HK-2 (cell line): ENCODE results near the gene CRY2.

Experiments used
- DNase-seq: peaks from one replicate; pipeline ENCODE4 v3.0.0-alpha.2; 2018; ENCODE audit not compliant: unreplicated experiment

CRY2 gene

GRCh38 chr11:45848654-45849081 is 1.4 kb downstream of the CRY2 start:
- no peak for DNase-seq

DNA sequence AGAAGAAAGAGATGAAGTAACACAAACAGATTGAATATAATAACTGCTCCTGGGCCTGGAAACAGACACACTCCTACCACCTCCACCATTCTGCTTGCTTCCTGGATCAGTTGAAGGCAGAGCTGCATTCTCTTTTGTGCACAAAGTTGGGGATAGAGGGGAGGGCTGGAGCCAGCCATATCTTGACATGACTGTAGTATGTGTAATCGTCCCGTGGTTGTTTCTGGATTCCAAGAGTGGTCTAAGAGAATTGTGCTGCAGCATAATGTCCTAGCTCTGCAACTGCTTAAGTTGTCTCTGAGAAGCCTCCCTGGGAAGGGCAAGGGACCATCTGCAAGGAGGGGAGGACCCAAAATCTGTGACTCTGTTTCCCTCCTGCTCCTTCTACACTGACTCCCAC is 3.2 kb downstream of the CRY2 start:
- no peak for DNase-seq

DNA sequence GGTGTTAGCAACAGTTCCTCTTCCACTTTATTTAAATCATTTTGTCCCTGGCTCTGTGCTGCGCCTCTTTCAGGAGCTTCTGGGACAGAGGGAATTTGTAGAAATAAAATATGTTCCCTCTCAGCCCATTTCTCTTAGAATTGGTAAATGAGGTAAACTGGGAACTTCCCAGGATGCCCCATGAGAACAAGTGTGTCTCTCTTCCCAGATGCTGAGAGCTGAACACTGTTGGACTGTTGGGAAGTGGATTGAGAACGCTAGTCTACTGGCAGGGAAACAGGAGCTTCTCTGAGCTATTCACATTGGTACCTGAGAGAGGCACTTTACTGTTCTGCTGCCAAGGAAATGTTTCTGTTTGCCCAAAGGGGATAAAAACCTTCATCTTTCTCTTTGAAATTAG is 4.0 kb downstream of the CRY2 start:
- DNase-seq: no peak

- DNase-seq: no peak
Observed at GRCh38 chr11:45852018-45852711, 4.9 kb downstream of the CRY2 start.

GRCh38 chr11:45852712-45853101 is 5.4 kb downstream of the CRY2 start:
- DNase-seq: no peak

DNA sequence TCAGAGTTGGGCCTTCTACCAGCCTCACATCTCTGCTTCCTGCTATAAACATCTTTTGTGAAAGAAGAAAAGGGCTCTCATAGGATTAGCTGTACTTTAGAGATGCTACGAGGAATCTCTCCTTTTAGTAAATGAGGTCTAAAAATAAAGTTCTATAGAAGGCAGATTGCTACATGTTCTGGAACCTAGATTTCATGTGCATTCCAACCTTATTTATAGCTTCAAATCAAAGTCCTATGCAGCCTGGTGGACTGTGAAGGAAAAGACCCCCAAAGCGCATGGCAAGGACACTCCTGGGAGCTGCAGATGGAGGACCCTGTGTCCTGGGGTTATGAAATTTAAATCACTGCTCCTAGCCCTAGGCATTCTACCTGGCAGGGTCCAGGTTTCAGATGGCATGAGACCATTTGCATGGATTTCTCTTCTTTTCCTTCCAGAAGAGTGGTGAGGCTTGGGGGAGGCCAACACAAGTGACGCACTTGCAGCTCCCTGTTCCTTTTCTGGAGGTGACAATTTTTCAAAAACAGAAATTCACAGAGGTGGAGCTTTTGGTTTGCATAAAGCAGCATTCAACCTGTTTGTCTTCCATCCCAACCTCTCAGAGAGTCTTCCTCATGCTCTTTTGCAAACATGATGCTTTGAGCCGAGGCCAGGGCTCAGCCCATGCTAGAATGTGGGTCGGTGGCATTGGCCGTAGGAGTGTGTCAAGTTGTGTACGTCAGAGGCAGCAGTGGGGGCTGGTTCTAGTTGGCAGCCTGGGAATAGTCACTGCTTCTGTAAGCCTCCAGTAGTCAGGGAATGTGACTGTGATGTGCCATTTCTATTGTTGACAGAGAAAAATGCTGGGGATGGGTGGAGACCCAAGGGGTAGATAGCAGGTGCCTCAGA is 6.3 kb downstream of the CRY2 start:
- DNase-seq: no peak

DNA sequence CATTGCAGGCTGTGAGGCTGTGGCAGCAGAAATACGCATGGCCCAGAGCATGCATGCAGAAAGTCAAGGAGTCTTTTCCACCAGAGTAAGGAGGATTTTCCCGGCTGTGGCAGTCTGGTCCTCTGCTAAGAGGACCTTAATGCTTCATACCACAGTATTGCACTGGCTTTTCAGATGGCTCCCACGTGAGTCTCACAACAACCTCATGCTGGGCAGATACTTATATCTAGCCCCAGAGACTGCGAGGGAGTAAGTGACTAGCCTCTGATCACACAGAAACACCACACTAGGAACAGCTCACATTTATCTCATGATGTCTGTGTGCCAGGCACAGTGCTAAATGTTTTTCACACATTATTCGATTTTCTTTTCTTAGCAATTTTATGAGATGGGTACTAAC is 8.0 kb downstream of the CRY2 start:
- DNase-seq: no peak

- DNase-seq: no peak
Observed at GRCh38 chr11:45856044-45856468, 8.8 kb downstream of the CRY2 start.

- peak; percentile 67 for DNase-seq
Observed at GRCh38 chr11:45857961-45858474, 10.7 kb downstream of the CRY2 start.

GRCh38 chr11:45858751-45859398 is 11.6 kb downstream of the CRY2 start:
- DNase-seq: no peak

DNA sequence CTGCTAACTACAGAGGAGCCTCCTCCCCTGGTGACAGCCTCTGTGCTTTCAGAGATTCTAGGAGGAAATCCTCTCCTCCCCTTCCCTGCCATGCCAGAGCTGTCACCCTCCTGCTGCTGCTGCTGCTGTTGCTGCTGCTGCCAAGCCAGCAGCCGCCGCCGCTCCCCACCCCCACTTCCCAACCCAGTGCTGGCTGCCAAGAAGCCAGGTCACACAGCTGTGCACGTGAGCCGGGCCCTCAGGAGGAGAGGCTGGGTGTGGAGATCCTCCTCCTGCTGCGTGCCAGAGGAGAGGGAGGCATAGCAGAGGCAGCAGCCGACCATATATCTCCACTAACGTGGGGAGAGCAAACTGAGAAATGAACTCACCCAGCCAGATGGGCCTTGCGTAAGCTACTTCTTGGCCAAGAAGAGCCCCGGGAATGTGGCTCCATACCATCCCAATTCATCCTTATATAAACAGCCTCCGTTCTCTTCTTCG is 12.4 kb downstream of the CRY2 start:
- peak; percentile 59 for DNase-seq

GRCh38 chr11:45860348-45860747 is 13.1 kb downstream of the CRY2 start:
- no peak for DNase-seq

GRCh38 chr11:45860764-45861510 is 13.7 kb downstream of the CRY2 start:
- DNase-seq: no peak

GRCh38 chr11:45864041-45864440 is 16.8 kb downstream of the CRY2 start:
- DNase-seq: no peak

DNA sequence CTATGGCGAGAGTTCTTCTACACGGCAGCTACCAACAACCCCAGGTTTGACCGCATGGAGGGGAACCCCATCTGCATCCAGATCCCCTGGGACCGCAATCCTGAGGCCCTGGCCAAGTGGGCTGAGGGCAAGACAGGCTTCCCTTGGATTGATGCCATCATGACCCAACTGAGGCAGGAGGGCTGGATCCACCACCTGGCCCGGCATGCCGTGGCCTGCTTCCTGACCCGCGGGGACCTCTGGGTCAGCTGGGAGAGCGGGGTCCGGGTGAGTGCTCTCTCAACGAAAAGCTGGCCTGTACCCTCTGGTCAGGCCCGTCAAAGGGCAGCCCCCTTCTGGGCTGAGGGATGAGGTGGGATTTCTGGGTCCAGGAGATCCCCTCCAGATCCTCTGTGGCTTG is 22.3 kb downstream of the CRY2 start:
- DNase-seq: no peak

- no peak for DNase-seq
Observed at GRCh38 chr11:45870706-45871105, 23.4 kb downstream of the CRY2 start.

DNA sequence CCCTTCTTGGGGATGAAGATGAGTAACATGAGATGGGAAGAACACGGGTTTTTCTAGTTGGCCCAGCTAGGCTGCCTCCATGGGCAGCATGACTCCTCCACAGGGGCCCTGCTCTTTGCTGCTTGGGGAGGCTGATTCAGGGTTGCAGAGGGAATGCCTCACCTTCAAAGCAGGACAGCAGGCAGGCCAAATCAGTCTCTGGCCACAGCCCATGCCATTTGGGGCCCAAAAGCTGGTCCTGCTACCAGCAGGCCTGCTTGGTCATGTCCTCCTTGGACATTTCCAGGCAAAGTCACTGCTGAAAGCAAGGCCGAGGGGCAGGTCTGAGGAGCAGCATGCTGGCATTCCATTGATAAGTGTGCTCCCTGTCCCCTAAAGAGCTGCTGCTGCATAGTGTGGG is 24.4 kb downstream of the CRY2 start:
- DNase-seq: no peak

- peak; percentile 41 for DNase-seq
Observed at GRCh38 chr11:45872651-45873356, 25.5 kb downstream of the CRY2 start.

DNA sequence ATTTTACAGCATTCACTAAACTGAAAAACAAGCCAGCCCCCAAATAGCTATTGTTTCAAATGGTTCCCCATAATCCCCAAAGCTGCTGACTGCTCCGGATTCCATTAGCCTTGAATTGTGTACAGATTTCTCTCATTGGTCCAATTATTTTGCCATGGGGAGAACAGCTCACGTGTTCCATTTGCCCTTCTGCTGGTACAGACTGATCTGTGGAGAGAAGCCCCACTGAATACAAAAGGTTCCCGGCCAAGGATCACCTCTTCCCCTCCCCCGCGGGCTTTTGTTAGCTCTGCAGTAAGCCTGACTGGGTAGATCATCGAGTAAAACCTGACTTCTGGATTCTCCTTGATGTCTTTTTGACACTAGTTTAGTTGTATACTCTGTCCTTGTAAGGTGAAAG is 29.1 kb downstream of the CRY2 start:
- no peak for DNase-seq

- DNase-seq: no peak
Observed at GRCh38 chr11:45877221-45877620, 29.9 kb downstream of the CRY2 start.

DNA sequence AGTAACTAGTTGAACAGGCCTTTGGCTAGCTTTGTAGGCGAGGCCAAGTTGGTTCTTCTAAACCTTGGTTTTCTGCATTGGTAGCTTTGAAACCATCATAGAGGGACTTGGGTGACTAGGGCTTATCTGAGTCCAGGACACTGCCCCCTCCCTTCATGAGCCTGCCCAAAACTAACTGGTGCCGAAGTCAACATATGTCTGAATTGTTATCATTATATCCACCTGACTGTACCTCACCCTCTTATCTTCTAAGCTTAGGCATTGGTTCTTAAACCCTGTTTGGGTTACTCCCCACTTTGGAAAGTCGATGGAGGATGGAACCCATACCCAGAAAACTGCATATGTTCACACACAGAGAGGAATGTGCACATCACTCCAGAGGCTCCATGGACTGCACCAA is 30.6 kb downstream of the CRY2 start:
- DNase-seq: no peak
